Hematopoietic multipotent progenitor cell treated with erythropoietin and hydrocortisone succinate and interleukin-3 and kit ligand, for 17 days (in vitro differentiated cells): ENCODE results near the gene TBL3.
"Not testable (repeated sequence)": the region's sequence is repeated elsewhere in the genome, so short reads cannot be mapped to it uniquely, and the experiment has no call there.

ENCODE experiments used
- DNase-seq: peaks from one replicate; pipeline ENCODE4 v3.0.0-alpha.2; 2015; ENCODE audit warnings: low spot score

TBL3 gene

DNA sequence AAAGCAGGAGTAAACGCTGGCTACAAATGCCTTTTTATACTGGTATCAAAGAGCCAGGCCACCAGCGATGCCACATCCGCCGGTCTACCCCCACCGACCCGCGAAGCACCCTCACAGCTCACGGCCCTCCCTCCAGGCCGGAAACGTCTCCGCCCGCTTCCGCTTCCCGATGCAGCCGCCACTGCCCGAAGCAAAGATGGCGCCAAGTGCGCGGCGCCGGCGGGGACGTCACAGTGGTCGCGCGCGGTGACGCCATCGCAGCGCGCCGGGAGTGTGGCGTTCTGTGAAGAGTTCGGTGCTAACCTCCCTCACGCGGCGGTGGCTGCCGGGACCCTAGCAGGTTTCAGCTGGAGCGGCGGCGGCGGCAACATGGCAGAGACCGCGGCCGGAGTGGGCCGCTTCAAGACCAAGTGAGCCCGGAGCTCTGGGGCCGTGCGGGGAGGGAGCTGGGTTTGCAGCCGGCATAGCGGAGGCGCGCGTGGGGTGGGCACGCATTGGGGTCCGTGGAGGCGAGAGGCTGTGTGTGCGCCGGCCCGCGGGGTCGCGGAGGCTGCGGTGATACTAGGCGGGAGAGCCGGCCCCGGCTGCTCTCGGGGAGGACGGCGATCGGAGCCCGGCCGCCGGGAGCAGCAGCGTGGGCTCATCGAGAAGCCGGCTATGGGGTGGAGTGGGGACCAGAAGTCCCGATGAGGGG lies at the start of gene TBL3:
TSS of gene TBL3 (plus strand) at position 258 of the 694 bp plus-strand sequence. CDS start at position 370, 112 bp downstream.
- peak; percentile 95 for DNase-seq

DNA sequence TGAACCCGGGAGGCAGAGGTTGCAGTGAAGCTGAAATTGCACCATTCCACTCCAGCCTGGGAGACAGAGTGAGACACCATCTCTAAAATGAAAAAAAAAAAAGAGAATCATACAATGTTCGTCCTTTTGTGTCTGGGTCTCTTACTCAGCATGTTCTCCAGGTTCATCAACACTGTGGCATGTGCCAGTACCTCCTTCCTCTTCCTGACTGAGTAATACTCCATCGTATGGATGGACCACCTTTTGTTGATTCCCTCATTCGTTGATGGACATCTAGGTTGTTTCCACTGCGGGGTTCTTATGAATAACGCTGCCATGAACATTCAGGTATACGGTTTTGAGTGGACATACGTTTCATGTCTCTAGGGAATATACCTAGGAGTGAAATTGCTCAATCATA lies 49.5 kb upstream of the TBL3 start:
- no peak for DNase-seq

DNA sequence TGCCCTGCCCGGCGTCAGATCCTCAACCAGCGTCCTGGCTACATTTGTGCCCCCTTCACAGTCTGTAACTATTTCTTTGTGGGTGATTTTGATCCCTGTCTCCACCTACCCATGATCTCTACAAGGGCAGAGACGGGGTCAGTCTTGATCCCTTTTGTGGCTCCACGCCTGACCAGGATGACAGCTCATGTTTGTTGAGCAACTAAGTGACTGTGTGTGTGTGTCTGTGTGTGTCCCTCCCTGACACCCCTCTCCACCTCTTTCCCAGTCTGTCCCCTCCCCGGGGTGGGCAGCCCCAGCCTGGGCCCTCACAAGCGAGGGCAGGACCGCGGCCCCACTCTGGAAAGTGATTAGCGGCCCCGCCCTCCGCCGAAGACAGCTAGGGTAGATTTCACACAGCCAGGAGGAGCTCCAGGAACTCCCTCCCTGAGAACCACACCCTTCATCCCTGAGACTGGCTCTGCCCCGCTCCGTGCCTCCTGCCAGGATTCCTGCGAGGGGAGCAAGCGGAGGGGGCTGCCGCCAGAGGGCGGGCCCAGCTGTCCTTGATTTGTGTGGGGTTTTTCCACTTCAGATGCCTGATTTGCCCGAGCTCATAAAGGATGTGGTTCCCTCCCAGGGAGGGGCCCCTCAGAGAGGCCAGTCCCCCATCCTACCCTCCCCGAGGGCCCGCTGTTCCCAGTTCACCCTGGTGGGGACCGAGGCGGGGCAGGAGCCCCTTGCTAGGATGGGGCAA lies 48.4 kb upstream of the TBL3 start:
- peak; percentile 16 for DNase-seq

DNA sequence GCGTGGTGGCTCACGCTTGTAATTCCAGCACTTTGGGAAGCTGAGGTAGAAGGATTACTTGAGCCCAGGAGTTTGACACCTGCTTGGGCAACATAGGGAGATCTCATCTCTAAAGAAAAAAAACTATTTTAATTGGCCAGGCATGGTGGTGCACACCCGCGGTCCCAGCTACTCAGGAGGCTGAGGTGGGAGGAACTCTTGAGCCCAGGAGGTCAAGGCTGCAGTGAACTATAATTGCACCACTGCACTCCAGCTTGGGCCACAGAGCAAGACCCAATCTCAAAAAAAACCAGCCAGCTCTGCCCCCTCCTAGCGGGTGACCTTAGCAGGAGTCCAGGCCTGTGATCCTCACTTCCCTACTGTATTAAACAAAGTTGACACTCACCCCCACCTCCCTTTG lies 47.8 kb upstream of the TBL3 start:
- no peak for DNase-seq

DNA sequence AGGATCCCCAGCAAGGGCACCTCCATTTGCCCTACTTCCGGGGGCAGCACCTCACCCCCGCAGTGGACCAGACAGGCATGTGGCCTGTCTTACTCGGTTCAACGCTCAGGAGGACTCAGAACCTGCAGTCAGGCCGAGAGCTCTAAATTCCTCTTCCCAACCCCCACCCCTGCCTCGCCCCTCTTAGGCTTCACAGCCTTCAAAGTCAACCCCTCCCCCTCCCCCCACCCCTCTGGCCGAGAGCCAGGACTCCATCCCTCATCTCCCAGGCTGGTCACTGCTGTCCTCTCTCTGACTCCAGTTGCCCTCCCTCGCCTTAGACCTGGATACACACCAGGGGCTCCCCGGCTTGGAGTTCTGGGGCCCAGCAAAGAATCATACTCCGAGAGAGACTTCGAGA lies 45.6 kb upstream of the TBL3 start:
- no peak for DNase-seq

DNA sequence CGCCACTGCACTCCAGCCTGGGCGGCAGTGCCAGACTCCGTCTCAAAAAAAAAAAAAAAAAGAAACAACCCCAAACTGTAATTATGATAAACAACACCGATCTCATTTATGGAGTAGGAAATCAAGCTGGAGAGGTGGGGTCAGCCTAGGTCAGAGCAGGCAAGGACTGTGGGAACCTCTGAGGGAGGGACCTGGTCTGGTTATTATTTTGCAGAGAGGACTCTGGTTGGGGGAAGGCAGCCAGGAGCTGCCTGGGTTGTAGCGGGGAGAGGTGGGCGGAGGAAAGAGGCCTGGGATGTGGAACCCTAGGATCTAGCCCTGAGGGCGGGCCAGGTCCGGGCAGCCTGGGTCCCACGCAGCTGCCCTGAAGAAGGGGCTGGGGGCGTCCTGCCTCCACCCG lies 42.7 kb upstream of the TBL3 start:
- DNase-seq = no peak

DNA sequence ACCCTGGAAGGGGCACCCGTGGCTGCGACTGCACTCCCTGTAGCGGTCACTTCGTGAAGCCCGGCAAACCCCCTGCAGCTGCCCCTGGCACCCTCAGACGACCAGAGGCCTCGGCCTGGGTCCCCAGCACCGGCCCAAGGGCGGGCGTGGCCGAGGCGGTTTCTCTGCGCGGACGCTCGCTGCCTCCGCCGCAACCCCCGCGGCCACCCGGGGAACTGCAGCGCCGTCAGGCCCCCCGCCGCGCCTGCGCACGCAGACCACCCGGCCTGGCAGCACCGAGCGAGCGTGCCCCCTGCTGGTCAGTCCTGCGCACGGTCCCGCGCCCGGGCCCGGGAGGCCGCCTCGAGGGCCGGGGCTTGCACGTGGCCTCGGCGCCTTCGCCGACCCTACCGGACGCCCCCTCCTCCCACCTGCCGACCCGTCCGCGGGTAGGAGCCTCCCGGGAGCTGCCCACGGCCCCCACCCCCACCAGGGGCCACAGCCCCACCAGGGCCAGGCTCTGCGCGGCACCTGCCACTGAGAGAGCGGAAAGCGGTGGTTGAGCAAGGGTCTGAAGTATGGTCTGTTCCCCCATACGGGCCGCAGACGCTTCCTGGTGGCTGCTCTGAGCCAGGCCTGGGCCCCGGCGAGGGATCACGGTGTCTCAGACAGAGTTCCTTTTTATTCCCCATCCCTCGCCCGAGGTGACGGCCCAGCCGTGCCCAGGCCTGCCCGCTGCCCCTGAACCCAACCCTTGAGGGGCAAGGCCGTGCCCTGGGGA lies 42.1 kb upstream of the TBL3 start:
- peak; percentile 86 for DNase-seq

DNA sequence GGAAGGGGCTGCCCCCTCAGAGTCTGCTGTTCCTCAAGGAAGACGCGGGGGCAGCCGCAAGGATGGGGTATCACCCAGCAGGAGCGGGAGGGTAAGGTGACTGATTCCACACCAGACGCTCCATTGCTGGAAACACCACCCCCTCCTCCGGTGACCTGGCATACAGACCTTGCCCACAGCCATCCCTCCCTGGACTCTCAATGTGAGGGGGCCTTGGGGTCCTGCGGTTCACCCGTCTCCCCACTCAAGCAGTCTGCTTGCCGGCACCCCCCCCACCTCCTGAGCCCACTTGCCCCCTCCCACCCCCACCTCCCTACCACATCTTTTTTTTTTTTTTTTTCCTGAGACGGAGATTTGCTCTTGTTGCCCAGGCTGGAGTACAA lies 41.5 kb upstream of the TBL3 start:
- DNase-seq = no peak

DNA sequence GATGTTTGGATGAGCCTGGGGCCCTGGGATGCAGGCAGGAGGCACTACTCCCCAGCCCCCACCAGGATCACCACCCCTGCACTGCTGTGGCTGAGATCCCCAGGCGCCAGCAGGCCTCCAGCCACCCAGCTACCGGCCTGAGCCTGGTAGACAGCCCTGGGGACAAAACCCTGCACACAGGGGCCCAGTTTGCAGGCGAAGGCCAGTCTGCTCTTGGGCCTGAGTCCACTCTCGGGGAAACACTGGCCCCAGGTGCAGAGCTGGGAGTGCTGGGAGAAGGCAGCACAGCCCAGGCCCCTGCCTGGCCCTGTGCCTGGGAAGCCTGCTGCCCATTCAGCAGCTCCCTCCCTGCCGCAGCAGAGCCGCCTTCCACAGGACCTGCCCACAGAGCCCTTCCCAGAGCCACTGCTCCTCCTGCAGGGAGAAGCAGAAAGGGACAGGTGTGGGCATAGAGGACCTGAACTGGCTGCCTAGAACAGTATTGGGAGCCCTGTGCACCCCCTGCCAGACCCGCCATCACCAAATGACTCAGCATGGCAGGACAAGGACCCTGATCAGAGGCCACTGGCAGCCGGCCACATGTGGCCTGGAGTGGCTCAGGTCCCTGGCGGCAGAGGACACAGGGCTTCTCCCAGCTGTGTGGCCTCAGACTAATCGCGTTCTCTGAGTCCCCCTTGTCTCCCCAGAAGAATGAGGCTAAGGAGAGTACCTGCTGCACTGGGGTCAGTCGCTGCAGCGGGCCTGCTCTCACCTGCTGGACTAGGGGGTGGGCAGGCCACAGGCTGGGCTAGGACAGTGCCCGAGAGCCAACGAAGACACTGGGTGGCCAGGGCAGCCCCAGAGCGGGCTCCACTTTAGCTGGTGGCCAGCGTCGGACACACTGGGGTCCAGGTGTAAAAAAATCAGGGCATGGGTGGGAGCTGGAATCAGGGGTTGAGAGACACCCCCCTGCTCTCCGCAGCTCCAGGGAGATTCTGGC lies 39.5 kb upstream of the TBL3 start:
- no peak for DNase-seq

DNA sequence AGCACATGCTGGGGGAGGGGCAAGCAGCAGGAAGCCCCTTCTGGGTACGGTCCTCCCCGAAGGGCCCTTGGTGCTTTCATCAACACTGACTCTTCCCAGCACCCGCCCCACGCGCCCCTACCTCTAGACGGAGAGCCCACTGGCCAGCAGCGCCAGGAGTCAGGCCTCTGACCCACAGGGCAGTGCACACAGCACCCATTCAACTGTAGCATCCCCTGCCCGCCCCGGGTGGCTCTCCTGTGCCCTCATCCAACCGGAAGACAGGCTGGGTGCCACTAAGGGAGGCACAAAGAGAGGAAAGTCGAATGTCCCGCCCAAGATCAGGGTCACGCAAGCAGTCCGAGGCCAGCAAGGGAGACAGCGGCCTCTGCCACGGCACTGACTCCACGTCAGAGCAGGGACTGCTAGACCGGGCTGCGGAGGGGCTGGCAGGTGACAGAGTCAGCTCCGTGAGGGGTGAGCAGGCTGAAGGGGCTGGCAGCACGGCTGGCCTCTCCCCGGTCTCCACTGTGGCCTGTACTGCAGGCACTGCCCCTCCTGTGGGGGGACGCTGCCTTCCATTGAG lies 38.7 kb upstream of the TBL3 start:
- no peak for DNase-seq

DNA sequence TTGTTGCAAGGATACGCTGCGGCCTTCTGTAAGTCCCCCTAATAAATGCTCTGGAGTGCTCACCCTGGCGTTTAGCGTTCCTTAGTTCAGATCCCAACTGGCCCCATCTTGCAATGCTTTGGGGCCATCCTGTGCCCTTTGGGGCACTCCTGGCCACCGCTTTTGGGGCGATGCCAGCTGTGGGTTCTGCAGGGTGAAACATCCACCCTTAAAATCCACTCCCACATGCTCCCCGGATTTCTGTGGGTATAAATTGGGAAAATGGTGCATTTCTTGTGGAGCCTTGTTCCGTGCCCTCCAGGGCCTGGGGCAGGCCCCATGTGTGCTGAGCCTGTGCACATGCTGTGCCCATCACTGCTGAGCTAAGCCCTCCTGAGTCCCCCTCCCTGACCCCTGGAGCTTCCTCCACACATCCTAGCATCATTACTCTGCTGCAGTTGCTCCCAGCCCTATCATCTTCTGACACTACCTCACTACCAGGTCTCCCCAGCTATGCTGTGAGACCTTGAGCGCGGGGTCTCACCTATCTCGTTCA lies 34.8 kb upstream of the TBL3 start:
- DNase-seq = no peak

DNA sequence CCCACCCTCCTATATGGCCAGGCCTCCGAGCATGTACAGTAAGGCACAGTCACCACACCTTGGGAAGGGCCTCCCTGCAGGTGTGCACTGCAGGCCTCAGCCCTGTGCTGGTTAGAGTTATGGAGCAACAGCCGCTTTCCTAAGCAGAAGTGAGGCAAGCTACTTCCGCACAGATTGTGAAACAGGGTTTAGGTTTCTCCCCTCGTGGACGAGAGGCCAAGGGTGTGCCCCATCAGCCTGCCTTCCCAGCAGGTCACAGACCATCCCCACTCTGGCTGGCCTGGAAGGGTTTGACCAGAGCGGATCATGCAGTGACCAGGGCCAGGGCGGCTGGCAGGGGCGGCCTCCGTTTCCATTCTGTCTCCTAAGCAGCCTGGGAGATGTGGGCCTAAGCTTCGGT lies 33.5 kb upstream of the TBL3 start:
- no peak for DNase-seq

DNA sequence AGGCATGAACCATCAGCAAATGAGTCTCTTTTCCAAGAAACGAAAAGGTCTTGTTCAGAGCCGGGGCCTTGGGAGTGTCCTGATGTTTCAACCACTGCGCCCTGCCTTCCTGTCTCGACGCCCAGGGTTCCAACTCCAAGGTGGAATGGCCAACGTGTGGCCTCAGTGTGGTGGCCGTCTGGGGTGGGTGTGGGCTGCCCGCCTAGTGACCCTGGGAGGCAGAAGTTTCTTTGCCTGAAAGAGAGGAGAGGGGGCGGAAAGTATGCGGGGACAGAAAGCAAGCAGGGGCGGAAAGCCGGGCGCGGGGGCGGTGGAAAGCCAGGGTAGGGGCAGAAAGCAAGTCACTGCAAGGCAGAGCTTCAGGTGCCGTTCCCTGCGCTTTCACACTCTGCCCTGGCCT lies 32.9 kb upstream of the TBL3 start:
- DNase-seq = no peak

DNA sequence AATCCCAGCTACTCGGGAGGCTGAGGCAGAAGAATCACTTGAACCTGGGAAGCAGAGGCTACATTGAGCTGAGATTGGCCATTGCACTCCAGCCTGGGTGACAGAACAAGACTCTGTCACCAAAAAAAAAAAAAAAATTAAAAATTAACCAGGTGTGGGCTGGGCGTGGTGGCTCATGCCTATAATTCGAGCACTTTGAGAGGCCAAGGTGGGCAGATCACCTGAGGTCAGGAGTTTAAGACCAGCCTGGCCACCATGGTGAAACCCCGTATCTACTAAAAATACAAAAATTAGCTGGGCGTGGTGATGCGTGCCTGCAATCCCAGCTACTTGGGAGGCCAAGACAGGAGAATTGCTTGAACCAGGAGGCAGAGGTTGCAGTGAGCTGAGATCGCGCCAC lies 32.0 kb upstream of the TBL3 start:
- DNase-seq = not testable (repeated sequence)

DNA sequence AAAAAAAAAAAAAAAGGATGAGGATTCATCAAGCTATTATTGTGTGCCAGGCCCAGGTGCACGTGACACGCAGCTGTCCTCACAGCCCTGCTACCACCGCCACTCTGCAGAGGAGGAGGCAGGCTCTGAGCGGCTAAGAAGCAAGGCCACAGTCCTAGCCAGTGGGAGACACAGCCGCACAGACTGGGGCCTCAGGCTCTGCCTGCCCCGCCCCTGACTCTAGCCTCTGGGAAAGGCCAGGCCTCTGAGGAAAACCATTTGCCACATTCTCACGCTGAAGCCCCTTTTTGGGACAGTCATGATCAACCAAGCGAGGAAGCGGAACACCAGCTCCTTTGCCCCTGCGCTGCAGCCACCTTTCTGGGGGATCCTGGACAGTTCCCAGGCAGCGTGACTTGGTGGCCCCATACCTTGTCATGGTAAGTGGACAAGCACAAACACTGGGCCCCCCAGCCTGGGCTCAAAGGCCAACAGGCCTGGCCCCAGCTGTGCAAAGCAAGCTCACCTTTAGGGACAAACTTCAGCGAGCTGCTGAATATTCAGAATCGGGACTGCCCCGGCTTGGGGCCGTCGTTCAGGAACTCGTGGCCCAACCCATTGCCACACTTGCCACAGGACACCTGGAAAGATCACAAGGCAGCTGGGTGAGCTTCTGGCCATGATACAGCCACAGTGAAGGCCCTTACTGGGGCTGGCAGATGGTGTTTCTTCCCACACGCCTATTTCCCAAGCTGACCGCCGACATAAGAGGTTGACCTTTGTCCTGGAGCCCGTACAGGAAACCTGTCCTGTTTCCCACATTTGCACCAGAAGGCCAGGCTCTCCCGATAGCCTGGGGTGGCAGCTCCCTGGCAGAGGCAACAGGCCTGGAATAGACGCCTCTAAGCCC lies 31.3 kb upstream of the TBL3 start:
- DNase-seq = no peak

DNA sequence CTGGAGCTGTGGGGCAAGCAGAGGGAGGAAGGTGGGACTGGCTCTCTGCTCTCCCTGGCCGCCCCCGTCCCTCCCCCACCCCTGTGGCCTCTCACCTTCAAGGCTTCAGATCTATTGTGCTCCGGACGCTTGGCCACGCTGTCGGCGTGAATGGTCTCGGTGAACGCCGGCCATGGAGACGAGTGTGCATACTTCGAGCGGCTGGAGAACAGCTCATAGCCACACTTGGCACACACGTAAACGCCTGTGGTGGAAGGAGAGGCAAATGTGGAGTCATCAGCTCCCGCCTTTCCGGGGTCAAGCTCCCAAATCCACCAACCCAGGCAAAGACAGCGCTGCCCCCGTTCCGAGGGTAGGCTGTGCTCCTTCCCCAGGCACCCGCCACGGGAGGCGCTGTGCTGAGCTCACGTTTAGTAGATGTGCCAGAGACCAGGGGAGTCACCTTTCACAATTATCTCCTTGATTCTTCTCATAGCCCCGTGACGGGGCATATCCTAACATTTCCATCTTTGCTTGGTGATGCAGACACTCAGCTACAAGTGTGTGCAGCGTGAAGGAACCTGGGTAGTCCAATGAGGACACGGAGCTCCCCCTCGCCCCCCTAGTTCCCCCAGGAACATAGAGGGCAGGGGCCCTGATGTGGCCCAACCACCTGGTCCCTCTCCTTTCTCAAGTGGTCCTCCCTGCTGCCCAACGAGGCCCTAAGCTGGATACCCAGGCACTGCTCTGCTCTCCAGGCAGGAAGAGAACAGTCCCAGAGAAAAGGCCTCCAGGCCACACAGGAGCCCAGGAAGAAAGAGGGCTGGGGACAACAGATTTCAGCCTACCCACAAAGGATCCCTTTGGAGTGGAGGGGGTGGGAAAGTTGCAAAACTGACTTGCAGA lies 30.4 kb upstream of the TBL3 start:
- no peak for DNase-seq

DNA sequence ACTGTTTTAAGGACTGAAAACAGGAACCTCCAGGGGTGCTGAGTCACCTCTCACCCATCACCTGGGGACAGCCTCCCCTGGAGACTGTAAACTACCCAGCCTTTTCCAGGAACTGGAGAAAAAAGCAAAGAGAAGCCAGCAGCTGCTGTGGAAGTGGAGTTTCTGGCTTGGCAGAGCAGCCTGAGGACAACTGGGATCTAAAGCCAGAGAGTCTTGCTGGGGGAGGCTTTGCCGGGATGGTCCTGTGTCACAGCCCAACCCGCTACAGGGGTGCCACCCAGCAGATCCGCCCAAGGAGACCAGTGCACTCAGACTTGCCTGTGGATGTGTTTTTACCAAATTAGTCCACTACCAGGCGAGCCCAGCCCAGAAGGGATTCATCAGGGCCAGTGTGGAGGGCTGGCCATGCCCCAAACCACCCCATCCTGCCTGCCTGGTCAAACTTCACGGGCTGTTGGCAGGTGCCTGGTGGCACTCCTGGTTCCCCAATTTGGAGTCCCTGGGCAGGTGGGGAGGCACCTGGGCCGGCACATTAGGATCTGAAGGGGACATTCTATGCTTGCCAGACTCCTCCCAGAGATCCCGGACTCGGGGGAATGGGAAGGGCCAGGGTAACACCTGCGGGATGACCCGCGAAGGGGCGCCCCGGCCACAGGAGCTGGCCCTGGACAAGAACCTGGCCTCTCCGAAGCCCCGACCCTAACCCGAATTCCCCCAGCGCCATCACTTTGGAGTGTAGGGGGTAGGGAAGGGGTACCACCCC lies 29.6 kb upstream of the TBL3 start:
- DNase-seq = peak; percentile 37
